ENCODE results near the gene RAI1.
"Not testable (repeated sequence)": the region's sequence is repeated elsewhere in the genome, so short reads cannot be mapped to it uniquely, and the experiment has no call there.

RAI1 gene

DNA sequence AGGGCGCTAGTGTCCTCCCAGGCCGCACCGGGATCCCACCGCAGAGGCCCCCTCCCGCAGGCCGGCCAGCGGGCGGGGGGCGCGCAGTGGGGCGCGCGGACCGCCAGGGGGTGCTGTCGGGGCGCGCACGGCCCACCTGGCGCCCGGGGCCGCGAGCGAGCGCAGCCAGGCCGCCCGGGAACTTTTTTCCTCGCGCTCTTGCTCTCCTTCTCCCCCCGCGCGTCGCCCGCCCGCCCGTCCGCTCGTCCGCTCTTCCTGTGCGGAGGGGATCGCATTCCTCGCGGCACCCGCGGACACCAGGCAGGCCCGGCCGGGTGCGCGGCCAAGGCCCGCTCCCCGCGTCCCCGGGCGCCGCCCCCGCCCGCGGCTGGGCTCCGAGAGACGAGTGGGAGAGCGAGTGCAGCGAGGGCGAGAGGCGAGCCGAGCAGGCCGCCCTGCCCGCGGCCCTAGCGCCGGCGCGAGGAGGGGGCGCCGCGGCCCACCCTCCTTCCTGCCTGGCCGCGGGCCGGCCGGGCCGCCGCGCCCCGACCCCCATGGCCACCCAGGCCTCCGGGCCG lies at the start of gene RAI1:
Gene RAI1, plus strand, starts transcription at position 272 of the 557 bp plus-strand sequence. CDS start 111,491 bp downstream, outside the sequence.
- peak; percentile 67 for DNase-seq

- not testable (repeated sequence) for DNase-seq
Observed at GRCh38 chr17:17632690-17633089, 48.6 kb upstream of the RAI1 start.

DNA sequence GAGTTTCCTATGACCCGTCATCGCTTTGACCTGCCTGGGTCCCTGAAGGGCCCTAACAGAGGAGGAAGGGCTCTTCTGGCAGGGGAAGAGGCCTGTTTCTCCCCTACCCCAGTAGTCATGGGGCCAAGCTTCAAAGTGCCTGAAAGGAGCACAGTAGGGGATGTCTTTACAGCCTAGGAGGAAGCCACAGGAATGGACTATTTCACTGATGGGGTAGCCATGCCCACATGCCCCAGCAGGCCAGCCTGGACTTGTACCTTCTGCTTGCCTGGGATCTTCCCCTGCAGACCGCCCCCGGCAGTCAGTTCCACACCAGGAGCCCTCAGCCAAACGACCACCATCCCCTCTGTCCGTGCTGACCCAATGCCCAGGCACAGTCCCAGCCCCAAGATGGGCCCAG lies 47.9 kb upstream of the RAI1 start:
- DNase-seq = no peak

- DNase-seq = no peak
Observed at GRCh38 chr17:17635126-17635525, 46.1 kb upstream of the RAI1 start.

- not testable (repeated sequence) for DNase-seq
Observed at GRCh38 chr17:17635537-17636271, 45.6 kb upstream of the RAI1 start.

DNA sequence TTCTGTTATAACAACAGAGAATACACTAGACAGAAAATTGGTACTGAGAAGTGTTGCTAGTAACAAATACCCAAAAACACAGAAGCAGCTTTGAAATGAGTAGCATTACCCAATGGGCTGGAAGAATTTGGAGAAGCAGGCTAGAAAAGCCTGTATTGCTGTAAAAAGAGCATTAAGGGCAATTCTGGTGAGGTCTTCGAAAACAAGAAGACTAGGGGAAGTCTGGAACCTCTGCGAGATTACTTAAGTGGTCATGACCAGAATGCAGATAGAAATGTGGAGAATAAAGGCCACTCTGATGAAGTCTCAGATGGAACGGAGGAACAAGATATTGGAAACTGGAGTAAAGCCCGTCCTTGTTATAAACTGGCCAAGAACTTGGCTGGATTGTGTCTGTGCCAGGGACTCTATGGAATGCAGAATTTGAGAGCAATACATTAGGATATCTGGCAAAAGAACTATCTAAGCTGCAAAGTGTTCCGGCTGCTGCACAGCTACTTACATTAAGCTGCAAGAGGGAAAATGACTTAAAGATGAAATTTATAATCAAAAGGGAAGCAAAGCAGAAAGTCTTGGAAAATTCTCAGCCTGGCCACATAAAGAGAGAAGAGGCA lies 44.9 kb upstream of the RAI1 start:
- DNase-seq = no peak

- DNase-seq = no peak
Observed at GRCh38 chr17:17638467-17638866, 42.8 kb upstream of the RAI1 start.

- DNase-seq = not testable (repeated sequence)
Observed at GRCh38 chr17:17639661-17640270, 41.5 kb upstream of the RAI1 start.

DNA sequence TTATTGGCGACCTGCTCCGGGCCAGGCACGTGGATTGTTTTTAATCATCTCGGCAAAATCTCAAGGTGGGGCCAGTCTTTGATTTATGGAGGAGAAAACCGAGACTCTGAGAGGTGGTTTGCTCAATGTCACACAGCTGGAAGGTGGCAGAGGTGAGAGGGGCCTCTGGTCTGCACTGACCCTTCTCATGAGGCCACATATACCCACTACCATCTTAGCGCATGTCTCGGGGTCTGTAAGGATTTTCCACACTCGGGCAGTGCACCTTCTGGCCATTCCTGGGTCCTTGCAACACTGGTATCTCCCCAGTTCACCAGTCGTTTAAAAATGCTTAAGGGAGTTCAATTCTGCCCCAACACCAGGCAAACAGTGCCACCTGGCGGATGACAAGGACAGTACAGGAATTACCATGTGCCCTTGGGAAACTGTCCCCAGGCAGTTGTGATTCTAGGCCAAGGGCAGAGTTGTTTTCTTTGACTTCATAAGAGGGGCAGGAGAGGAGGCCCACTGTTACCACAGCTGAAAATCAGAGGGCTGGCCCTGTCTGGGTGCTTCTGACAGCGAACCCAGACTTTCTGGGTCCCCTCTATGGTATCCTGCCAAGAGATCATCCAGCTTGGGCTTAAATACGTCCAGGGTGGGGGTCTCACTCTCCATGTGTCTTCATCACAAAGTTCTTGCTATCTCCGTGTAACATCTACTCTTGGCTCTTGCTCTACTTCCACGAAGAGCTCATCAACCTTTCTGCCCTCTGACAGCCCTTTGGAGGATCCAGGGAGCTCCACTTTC lies 39.4 kb upstream of the RAI1 start:
- DNase-seq = peak; percentile 85

DNA sequence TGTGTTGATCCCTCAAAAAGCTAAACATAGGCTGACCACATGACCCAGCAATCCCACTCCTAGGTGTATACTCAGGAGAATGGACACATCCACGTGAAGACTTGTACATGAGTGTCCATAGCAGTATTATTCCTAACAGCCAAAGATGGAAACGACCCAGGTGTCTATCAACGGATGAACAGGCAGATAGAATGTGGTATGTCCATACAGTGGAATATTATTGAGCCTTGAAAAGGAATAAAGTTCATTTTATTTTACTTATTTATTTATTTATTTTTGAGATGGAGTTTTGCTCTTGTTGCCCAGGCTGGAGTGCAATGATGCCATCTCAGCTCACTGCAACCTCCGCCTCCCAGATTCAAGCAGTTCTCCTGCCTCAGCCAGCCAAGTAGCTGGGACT lies 36.1 kb upstream of the RAI1 start:
- DNase-seq = not testable (repeated sequence)

GRCh38 chr17:17645961-17646360 lies 35.3 kb upstream of the RAI1 start:
- no peak for DNase-seq

- no peak for DNase-seq
Observed at GRCh38 chr17:17647524-17648178, 33.6 kb upstream of the RAI1 start.

- no peak for DNase-seq
Observed at GRCh38 chr17:17648762-17649161, 32.5 kb upstream of the RAI1 start.

- DNase-seq = no peak
Observed at GRCh38 chr17:17650959-17651358, 30.3 kb upstream of the RAI1 start.

- DNase-seq = no peak
Observed at GRCh38 chr17:17653343-17653742, 27.9 kb upstream of the RAI1 start.

GRCh38 chr17:17659340-17659739 lies 21.9 kb upstream of the RAI1 start:
- no peak for DNase-seq

GRCh38 chr17:17661134-17661533 lies 20.1 kb upstream of the RAI1 start:
- no peak for DNase-seq

DNA sequence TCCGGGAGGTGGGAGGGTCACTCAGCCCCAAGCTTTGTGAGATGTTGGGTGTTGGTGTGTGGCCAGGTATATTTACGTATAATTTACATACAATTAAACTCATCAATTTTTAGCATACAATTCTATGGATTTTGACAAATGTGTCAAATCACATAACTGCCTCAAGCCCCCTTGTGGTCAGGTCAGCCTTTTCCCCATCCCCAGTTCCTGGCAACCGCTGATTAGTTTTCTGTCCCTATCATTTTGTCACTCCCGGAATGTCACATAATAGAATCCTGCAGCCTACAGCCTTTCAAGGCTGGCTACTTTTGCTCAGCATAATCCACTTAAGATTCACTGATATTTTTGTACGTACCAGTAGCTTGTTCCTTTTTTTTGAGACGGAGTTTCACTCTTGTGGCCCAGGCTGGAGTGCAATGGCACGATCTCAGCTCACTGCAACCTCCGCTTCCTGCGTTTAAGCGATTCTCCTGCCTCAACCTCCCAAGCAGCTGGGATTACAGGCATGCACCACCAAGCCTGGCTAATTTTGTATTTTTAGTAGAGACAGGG lies 19.3 kb upstream of the RAI1 start:
- DNase-seq = no peak

DNA sequence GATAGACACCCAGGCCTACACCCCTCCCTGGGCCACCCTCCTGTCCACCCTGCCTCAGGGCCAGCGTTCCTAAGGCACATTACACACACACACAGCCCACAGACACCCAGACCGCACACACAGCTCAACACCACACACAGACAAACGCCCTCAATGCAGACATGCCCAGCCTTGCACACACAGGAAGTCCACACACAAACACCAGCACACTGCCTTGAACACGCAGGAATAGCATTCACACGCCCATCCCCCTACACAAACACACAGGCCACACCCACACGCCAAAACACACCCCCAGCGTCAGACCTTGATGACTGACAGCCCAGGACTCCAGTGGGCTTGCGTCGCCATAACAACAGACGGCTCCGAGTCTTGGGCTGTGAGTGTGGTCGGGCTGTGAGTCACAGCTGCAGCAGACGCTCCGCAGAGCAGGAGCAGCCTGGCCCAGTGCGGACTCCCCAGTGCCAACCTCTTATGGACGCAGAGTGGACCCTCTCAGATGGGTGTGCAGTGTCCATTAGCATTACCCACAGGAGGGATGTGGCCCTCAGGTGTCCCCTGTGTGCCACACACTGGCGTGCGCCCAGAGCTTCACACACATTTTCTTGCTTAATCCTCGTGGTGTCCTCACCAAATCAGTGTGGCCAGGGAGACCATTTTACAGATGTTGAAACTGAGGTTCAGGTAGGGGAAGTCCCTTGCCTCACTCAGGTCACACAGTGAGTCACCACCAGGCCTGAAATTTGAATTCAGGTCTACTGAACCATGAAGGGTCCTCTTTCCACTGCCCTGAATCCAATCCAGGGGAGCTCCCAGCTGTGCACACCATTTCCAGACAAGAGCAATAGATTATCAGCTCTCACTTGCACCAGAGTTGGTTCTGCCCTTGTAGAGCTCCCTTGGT lies 17.8 kb upstream of the RAI1 start:
- DNase-seq = peak; percentile 76

DNA sequence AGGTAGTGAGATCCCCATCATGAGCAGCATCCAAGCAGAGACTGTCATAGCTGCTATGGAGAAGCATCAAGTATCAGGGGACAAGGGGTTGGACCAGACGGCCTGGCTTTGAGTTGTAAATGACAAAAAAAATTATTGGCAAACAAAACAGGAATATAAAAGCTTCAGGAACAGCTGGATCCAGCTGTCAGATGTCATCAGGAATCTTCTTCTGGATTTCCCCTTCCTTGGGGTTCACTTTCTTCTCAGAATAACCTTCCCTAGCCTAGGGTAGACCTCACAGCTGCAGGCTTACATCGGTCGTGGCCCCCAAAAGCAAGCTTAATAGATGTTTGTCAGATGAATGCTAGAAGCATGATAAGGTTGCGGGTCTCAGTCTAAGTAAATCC lies 17.2 kb upstream of the RAI1 start:
- no peak for DNase-seq

- DNase-seq = no peak
Observed at GRCh38 chr17:17665255-17665654, 16.0 kb upstream of the RAI1 start.

Data from NCI-H748 treated with DMSO at 0.1 percent for 48 hours (cell line).